ENCODE results near the gene MANBA.

MANBA gene

GRCh38 chr4:102606846-102607450 is 153.8 kb downstream of the MANBA start:
- H3K36me3 ChIP-seq (ENCODE audit: insufficient read depth, insufficient read length, low read length): peaks cover 40% of the 10 kb centered on the region
- TF ChIP-seq SUZ12 (IDR thresholded peaks at IDR 0.05; ENCODE audit: extremely low read depth, insufficient read depth, insufficient read length) (no peak), YY1 (IDR thresholded peaks at IDR 0.05; ENCODE audit: insufficient read depth, insufficient read length) (no peak), ZNF274 (IDR thresholded peaks at IDR 0.05; ENCODE audit: low read depth, low read length) (no peak)

DNA sequence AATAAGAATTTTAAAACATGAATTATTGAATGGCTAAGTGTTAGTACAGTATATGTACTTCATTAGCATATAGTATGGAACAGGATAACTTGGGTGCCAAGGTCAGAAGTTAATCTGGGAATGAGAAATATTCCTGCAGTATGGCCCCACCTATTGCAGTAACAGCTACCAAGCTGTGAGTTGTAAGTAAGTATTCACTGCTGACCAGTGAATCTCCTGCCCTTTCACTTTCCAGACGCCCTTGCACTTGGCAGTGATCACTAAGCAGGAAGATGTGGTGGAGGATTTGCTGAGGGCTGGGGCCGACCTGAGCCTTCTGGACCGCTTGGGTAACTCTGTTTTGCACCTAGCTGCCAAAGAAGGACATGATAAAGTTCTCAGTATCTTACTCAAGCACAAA is 154.5 kb downstream of the MANBA start:
- Histone ChIP-seq H3K9ac (ENCODE audit: insufficient read length, low read depth) (no peak overlapping the region), H3K36me3 (ENCODE audit: insufficient read depth, insufficient read length, low read length) (peaks cover 41% of the 10 kb centered on the region), H3K4me3 (ENCODE audit: insufficient read length, low read depth) (no peak overlapping the region), H3K4me1 (ENCODE audit: insufficient read depth, insufficient read length) (no peaks in the 10 kb centered on the region), H3K27me3 (ENCODE audit: insufficient read depth, insufficient read length) (no peaks in the 10 kb centered on the region), H3K9me3 (ENCODE audit: insufficient read depth, low read length) (no peaks in the 10 kb centered on the region)
- TF ChIP-seq YY1 (IDR thresholded peaks at IDR 0.05; ENCODE audit: insufficient read depth, insufficient read length): no peak
- no peak for TF ChIP-seq SUZ12 (IDR thresholded peaks at IDR 0.05; ENCODE audit: extremely low read depth, insufficient read depth, insufficient read length)
- no peak for TF ChIP-seq ZNF274 (IDR thresholded peaks at IDR 0.05; ENCODE audit: low read depth, low read length)
- no peak for DNase-seq (ENCODE audit: low read depth, low spot score)

More at GRCh38 chr4:102606846-102607450, 153.8 kb downstream of the MANBA start:
- Histone ChIP-seq H3K9ac (ENCODE audit: insufficient read length, low read depth) (no peak overlapping the region), H3K9me3 (ENCODE audit: insufficient read depth, low read length) (no peaks in the 10 kb centered on the region), H3K4me3 (ENCODE audit: insufficient read length, low read depth) (no peak overlapping the region), H3K4me1 (ENCODE audit: insufficient read depth, insufficient read length) (no peaks in the 10 kb centered on the region), H3K27me3 (ENCODE audit: insufficient read depth, insufficient read length) (no peaks in the 10 kb centered on the region)
- DNase-seq (ENCODE audit: low read depth, low spot score): no peak

- DNase-seq (ENCODE audit: low read depth, low spot score): no peak
- Histone ChIP-seq H3K4me3 (ENCODE audit: insufficient read length, low read depth) (no peak overlapping the region), H3K4me1 (ENCODE audit: insufficient read depth, insufficient read length) (no peaks in the 10 kb centered on the region), H3K9me3 (ENCODE audit: insufficient read depth, low read length) (no peaks in the 10 kb centered on the region), H3K36me3 (ENCODE audit: insufficient read depth, insufficient read length, low read length) (peaks cover 30% of the 10 kb centered on the region), H3K27me3 (ENCODE audit: insufficient read depth, insufficient read length) (no peaks in the 10 kb centered on the region), H3K9ac (ENCODE audit: insufficient read length, low read depth) (no peak overlapping the region)
- TF ChIP-seq ZNF274 (IDR thresholded peaks at IDR 0.05; ENCODE audit: low read depth, low read length) (no peak), SUZ12 (IDR thresholded peaks at IDR 0.05; ENCODE audit: extremely low read depth, insufficient read depth, insufficient read length) (no peak), YY1 (IDR thresholded peaks at IDR 0.05; ENCODE audit: insufficient read depth, insufficient read length) (no peak)
These were observed 156.4 kb downstream of the MANBA start for GRCh38 chr4:102604222-102604940.

DNA sequence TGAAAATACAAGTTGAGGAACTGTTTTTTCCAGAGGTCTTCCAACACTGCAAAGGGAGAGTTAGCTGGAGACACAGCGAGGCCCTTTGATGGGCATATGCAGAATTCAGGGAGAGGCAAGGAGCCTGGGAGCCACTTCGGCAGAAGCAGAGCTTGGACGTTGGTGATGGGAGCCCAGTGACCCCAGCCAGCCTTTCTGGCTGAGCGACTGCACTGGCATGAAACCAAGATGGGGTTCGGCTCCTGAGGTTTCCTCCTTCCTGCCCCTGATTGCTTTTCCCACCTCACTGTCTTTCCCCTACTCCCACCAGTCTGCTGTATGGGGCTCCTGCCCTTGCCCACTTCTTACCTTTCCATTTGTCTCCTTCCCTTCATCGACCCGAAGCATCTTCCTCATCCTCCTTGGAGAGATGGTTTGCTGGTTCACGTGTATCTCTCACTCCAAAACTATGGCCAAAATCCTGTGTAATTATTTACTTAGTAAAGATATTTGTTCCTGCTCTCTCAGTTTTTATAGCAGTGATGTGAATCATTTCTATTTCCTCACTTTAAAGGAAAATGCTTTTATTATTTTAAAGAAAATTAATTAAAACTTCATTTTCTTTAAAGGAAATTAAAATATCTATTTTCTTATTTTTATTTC is 159.1 kb downstream of the MANBA start:
- Histone ChIP-seq H3K36me3 (ENCODE audit: insufficient read depth, insufficient read length, low read length) (peaks cover 33% of the 10 kb centered on the region), H3K9me3 (ENCODE audit: insufficient read depth, low read length) (no peaks in the 10 kb centered on the region), H3K27me3 (ENCODE audit: insufficient read depth, insufficient read length) (no peaks in the 10 kb centered on the region), H3K9ac (ENCODE audit: insufficient read length, low read depth) (no peak overlapping the region), H3K4me1 (ENCODE audit: insufficient read depth, insufficient read length) (no peaks in the 10 kb centered on the region), H3K4me3 (ENCODE audit: insufficient read length, low read depth) (no peak overlapping the region)
- no peak for DNase-seq (ENCODE audit: low read depth, low spot score)
- no peak for TF ChIP-seq SUZ12 (IDR thresholded peaks at IDR 0.05; ENCODE audit: extremely low read depth, insufficient read depth, insufficient read length)
- TF ChIP-seq ZNF274 (IDR thresholded peaks at IDR 0.05; ENCODE audit: low read depth, low read length): no peak
- no peak for TF ChIP-seq YY1 (IDR thresholded peaks at IDR 0.05; ENCODE audit: insufficient read depth, insufficient read length)

GRCh38 chr4:102600689-102601088 is 160.1 kb downstream of the MANBA start:
- TF ChIP-seq YY1 (IDR thresholded peaks at IDR 0.05; ENCODE audit: insufficient read depth, insufficient read length) (no peak), SUZ12 (IDR thresholded peaks at IDR 0.05; ENCODE audit: extremely low read depth, insufficient read depth, insufficient read length) (no peak), ZNF274 (IDR thresholded peaks at IDR 0.05; ENCODE audit: low read depth, low read length) (no peak)
- H3K27me3 ChIP-seq (ENCODE audit: insufficient read depth, insufficient read length): no peaks in the 10 kb centered on the region
- peaks cover 36% of the 10 kb centered on the region for H3K36me3 ChIP-seq (ENCODE audit: insufficient read depth, insufficient read length, low read length)
- H3K9me3 ChIP-seq (ENCODE audit: insufficient read depth, low read length): no peaks in the 10 kb centered on the region
- no peak overlapping the region for H3K4me3 ChIP-seq (ENCODE audit: insufficient read length, low read depth)
- H3K9ac ChIP-seq (ENCODE audit: insufficient read length, low read depth): no peak overlapping the region
- no peak for DNase-seq (ENCODE audit: low read depth, low spot score)
- no peaks in the 10 kb centered on the region for H3K4me1 ChIP-seq (ENCODE audit: insufficient read depth, insufficient read length)

DNA sequence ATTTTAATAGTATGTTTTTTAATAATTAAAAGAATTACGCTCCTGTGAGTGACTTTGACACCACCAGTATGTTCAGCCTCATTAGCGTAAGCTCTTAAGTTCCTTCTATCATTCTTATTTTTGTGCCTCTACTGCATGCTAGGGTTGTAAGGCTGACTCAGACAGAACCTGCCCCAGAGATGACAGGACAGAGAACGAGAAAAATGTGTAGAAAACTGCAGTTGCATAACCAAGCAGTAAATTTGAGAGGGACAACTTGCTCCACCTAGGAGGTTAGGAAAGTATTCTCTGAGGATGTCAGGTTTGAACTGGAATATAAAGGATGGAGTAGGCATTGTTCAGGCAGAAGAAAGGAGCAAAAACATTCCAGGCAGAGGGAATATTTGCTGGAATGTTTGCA is 160.9 kb downstream of the MANBA start:
- no peak for TF ChIP-seq YY1 (IDR thresholded peaks at IDR 0.05; ENCODE audit: insufficient read depth, insufficient read length)
- TF ChIP-seq SUZ12 (IDR thresholded peaks at IDR 0.05; ENCODE audit: extremely low read depth, insufficient read depth, insufficient read length): no peak
- TF ChIP-seq ZNF274 (IDR thresholded peaks at IDR 0.05; ENCODE audit: low read depth, low read length): no peak
- H3K4me3 ChIP-seq (ENCODE audit: insufficient read length, low read depth): no peak overlapping the region
- H3K36me3 ChIP-seq (ENCODE audit: insufficient read depth, insufficient read length, low read length): peaks cover 41% of the 10 kb centered on the region
- no peaks in the 10 kb centered on the region for H3K4me1 ChIP-seq (ENCODE audit: insufficient read depth, insufficient read length)
- H3K9ac ChIP-seq (ENCODE audit: insufficient read length, low read depth): no peak overlapping the region
- no peaks in the 10 kb centered on the region for H3K9me3 ChIP-seq (ENCODE audit: insufficient read depth, low read length)
- no peaks in the 10 kb centered on the region for H3K27me3 ChIP-seq (ENCODE audit: insufficient read depth, insufficient read length)
- no peak for DNase-seq (ENCODE audit: low read depth, low spot score)

DNA sequence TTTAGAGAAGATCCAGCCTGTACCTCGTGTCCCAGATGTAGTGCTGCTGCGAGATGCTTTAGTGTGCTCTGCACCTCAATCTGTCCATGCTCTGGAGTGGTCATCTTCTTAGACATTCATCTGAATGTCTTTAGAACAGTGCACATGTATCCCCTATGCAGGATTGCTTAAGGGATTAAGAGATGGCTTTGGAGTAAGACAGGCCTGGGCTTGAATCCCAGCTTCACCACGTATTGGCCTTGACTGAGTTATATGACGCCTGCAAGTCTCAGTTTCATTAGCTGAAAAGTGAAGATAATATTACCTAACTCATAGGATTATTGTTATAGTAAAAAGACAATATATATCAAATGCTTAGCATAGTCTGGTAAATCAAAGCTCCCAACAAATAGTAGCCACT is 161.3 kb downstream of the MANBA start:
- H3K27me3 ChIP-seq (ENCODE audit: insufficient read depth, insufficient read length): no peaks in the 10 kb centered on the region
- no peak overlapping the region for H3K9ac ChIP-seq (ENCODE audit: insufficient read length, low read depth)
- peaks cover 39% of the 10 kb centered on the region for H3K36me3 ChIP-seq (ENCODE audit: insufficient read depth, insufficient read length, low read length)
- no peak overlapping the region for H3K4me3 ChIP-seq (ENCODE audit: insufficient read length, low read depth)
- no peak for DNase-seq (ENCODE audit: low read depth, low spot score)
- H3K4me1 ChIP-seq (ENCODE audit: insufficient read depth, insufficient read length): no peaks in the 10 kb centered on the region
- TF ChIP-seq SUZ12 (IDR thresholded peaks at IDR 0.05; ENCODE audit: extremely low read depth, insufficient read depth, insufficient read length): no peak
- TF ChIP-seq YY1 (IDR thresholded peaks at IDR 0.05; ENCODE audit: insufficient read depth, insufficient read length): no peak
- no peak for TF ChIP-seq ZNF274 (IDR thresholded peaks at IDR 0.05; ENCODE audit: low read depth, low read length)
- H3K9me3 ChIP-seq (ENCODE audit: insufficient read depth, low read length): no peaks in the 10 kb centered on the region

Data from NT2/D1 (cell line).